CD4-positive, alpha-beta T cell treated with Interleukin-6 at 100 ng/mL for 8 hours (primary cell): ENCODE measurements around the gene TMTC1.

Experiments used
- DNase-seq: peaks from one replicate; pipeline ENCODE4 v3.0.0-alpha.2; 2020; ENCODE audit warnings: mixed read lengths, low spot score

Gene TMTC1

DNA sequence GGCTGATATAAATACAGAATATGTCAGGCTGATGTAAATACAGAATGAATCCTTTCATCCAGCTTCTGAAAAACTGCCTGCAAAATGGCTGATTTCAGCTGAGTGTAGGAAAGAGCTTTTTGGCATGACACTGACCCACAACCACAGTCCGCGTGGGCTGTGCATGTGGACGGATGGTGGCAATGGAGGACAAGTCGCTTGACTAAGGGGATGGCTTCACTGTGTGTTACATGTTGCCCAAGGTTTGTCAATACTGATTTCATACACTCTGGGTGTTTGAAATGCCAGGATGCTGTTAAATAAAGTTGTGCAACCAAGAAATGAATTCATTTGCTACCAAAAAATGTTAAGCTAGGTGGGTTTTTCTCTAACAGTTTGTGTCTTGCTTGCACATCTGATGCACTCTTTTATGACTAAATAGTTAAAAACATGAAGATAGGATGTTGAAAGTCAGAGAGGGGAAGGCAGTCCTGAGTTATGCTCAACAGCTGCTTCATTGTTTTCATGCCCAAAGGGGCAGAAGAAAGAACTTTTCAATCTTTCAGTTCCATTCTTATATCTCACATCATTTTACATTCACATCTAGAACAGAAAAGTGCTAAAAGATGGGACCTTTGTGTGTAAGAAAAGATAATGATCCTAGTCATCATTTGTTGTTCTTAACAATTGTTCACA is 249.8 kb downstream of the TMTC1 start:
- no peak for DNase-seq

DNA sequence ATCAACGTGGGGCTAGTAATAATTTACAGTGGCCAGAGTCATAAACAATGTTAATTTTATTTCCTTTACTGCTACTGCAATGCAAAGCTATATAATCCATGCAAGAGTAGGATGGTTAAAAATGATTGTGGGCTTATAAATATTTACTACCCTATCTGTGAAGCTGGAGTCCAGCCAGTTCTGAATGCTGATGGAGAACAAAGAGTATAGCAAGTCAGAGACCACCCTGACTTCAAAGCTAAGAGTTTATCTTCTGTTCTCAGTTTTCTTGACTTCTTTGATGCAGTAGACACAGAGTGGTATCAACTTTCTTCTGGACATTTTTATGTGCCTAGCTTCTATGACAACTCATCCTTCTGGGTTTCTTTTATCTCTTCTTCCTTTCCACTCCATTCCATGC is 252.3 kb downstream of the TMTC1 start:
- no peak for DNase-seq

DNA sequence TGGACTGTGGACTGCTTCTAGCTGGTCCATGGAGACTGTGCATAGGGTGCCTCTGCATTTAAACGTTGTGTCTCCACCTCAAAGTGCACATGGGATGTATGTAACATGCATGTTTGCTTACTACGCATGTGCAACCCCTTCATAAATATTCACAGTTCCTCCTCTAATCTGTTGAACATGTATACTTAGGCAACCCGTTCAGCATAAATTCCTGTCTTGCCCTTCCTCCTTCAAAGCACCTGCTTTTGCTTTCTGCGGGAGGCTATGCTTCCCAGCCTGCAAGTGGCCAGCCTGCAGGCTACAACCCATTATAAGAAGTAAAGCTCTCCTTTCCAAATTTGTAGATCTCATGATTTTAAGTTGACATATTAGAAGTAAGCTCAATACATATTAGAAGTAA is 253.3 kb downstream of the TMTC1 start:
- DNase-seq = no peak

DNA sequence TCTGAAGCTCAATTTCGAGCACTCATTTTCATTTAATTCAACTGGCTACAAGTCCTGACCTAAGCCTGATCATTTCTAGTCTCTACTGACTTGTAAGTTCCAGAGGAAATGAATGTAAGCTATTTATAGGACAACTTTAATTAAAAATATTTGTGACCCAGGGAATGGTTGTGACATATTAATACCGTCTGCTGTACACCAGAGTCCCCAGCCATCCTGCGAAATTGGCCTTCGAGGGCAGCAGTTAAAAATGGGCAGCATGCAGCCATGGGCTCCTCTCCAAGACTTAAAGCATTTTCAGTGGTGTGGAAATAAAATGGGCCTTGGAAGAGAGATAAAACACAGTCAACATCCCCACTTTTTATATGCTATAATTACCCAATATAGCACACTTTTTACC is 255.6 kb downstream of the TMTC1 start:
- DNase-seq = no peak

DNA sequence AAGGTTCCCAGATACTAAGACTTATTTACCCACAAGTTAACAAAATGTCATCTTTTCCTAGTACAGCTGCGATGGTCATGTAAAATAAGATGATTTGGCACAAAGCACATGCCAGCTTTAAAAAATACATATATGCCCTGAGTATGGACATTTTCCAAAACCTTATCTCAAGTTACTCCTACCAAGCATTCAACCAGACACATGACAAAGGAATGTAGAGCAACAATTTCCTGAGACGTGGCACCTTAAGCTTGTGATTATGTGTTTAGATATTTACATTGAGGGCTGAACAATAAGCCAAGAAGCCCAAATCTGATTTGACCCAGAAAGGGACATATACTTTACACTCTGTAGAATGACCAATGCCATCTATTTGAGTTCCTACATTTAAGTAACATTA is 261.8 kb downstream of the TMTC1 start:
- no peak for DNase-seq

DNA sequence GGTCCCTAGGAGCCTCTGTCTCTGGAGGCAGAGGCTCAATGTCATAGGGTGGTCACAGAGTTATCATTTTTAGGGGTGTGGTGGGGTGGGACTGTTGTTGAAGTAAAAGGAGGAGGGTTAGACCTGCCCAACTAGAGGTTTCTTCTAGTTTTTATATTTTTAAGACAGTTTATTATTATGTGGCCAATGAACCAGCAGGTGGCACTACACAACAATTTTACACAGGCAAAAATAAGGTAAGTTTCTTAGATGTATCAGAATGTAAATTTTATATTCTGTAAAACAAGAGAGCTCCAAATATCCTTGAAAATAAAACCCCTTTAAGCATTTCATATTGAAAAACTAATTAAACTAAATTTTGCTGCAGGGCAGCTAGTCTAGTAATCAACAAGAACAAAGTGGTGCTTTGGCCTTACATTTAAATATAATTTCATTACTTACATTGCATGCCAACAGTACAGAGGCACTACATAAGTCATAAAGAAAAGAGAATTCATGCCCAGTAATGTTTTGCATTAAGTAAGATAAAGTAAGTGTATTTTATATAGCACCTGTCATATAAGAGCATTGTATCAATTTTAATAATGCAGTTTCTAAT is 264.1 kb downstream of the TMTC1 start:
- peak; percentile 9 for DNase-seq

DNA sequence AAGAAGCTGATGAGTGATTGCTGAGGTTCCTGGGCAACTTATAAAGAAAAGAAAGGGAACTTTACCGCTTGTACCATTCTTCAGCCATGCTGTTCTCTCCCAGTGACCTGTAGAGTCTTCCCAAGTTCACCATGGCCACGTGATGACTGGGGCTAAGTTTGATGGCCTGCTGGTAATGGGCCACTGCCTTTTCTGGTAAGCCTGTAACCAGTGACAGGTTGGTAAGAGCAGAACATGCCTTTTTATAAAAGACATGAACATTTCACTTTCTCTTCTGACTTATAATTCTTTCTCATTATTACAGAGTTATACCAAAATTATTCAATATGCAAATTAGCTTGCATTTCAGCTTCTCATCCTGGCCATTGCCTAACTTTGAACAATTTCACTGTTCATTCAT is 265.3 kb downstream of the TMTC1 start:
- DNase-seq = no peak

DNA sequence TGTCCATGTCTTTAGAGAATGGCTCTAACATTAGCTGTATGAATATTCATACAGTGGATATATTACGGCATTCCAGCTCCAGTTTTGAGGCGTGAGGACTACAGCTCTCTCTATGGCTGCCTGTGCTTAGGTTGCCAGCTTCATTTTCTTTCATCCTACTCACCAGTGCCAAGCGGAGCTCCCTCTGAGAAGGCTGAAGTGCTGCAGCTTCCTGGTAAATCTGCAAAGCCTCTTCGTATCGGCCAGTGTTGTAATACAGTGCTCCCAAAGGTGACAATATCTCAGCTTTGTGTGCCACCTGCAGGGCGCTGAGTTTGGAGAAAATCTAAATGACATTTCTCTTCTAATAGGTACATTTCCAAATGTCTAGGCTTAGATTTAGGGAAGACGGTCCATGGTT is 266.5 kb downstream of the TMTC1 start:
- DNase-seq = no peak

DNA sequence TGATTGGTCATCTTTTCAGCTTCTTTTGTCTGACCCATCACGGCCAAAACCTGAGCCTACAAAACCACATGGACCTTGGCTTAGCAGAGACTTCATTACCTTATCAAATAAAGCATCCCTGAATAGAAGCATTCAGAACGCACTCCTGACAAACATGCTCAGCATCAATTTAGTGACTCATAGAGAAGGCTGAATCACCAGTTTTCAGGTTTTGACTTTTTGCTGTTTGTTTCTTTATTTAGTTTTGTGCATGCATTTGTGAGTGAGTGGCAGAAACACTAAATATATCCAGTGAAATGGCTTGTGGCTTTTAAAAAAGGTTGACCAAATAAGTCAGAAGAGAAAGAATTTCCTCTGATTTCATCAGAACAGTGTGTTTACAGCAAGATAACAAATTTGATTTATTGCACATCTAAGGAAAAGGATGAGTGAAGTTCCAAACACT is 267.3 kb downstream of the TMTC1 start:
- DNase-seq = no peak

DNA sequence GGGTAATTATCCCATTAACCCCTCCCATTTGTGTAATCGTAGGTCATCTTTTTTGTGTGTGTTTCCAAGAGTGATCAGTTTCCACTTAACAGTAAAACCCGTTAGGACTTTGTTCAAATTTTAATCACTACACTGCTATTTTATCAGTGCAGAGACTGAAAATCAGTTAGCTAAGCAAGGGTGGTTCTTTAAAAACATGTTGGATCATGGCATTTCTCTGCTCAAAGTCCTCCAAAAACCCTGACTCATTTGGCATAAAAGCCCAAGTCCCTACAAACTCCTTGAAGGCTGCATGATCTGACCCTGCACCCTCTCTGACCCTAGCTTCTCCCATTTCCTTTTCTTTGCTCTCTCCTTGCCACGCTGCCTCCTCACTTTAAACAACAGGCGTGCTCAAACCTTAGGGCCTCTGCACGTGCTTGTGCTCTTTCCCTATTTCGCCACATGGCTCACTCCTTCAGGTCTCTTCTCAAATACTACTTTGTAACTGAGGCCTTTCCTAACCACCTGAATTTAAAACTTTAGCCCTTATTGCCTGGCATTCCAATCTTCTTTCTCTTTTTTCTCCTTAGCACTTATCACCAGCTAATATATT is 273.1 kb downstream of the TMTC1 start:
- no peak for DNase-seq

DNA sequence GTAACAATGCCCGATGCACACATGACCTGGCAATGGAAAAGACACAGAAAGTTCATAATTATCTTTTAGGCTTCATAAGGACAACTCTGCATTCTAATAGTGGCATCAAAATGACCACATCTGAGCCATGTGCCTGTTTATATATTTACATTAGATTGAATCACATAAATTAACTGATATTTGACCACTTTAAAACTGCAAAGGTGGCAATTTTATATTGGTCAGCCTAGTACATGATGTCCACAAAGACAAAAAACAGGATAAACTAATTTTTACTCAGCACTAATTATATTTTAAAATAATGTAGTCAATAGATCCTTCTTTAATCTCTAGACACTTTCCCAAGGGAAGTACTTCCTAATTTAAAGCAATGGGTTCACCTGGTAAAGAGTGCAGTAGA is 274.2 kb downstream of the TMTC1 start:
- DNase-seq = no peak

DNA sequence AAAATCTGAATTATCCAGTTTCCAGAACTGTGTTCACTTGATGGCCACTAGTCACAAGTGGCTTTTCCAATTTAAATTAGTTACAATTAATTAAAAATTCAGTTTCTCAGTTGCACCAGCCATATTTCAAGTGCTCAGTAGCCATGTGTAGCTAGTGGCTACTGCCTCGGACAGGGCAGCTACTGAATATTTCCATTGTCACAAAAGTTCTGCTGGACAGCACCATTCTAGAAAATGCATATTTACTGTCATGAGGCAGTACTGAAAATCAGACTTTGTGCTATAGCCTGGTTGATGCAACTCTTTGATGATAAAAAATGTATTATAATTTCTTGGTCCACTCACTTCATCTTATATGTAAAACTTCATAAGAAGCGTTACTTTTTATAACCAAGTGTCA is 274.8 kb downstream of the TMTC1 start:
- DNase-seq = no peak

DNA sequence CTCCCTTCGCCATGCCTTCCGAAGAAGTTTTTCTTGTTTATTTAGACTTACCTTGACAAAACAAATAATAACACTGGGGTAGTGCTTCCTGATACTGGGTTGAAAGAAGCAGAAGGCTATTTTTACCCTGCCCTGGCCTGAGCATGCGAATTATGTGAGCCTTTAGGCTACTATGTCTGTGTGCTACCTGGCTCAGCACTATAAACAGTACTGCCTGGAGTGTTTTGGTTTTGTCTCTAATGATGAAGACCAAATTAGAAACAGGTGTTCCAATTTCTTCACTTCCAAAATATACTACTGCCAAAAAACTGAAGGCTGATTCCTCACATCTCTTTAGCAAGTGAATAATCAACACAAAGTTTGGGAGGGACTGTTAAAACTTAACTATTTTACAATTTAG is 278.6 kb downstream of the TMTC1 start:
- no peak for DNase-seq

DNA sequence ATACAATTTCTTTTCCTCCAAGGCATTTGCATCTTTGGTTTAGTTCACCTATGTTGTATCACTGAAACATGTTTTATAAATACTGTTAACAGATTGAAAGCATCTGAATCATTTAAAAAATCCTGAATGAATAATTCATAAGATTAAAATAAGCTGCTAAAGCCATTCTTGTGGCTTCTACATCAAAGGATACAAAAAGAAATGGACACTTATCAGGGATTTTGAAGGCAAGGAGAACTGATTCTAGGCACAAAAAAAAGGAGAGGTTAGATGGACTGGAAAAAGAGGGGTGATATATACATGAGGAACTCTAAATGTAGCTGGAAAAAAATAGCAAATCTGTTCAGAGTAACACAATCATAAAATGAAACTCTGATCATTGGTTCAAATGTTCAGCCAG is 280.5 kb downstream of the TMTC1 start:
- no peak for DNase-seq

DNA sequence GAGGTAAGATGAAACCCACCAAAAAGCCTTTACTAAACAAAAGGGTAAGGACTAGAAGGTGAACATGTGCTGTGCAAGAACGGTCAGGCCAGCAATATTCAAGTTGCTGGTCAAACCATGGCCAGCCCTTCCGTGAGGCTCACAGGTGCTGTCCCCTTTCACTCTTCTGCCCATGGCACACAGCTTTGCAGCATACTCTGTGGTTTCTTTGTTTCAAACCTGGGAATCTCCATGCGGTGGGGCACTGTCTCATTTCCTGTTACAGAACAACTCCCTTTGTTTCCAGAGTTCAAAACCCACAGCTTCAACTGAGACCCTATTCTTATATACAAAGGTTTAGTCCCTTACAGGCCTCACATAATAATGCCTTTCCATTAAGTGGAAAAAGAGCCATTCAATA is 284.5 kb downstream of the TMTC1 start:
- no peak for DNase-seq

DNA sequence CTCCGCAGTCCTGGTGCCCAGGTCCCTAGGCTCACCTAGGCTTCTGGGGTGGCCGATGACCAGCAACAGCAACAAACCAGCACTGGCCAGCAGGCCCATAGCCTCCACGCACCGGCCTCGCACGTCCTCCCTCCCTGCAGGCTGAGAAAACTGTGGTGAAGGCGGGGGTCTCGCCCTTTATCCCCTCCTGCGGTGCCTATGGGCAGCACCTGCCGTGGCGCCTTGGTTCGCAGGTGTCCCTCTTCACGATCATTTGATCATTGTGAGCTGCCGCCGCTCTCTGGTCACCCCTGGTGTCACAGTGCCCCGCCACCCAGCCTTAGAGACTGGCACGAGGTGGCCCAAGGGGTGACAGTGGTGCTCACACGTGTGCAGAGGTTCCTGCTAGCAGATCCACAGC is 286.2 kb downstream of the TMTC1 start, which contains the start of gene OVCH1:
Gene OVCH1 (minus strand): TSS at position 99 of the 400 bp plus-strand sequence. CDS start 0 bp downstream, at position 99.
- DNase-seq = no peak

DNA sequence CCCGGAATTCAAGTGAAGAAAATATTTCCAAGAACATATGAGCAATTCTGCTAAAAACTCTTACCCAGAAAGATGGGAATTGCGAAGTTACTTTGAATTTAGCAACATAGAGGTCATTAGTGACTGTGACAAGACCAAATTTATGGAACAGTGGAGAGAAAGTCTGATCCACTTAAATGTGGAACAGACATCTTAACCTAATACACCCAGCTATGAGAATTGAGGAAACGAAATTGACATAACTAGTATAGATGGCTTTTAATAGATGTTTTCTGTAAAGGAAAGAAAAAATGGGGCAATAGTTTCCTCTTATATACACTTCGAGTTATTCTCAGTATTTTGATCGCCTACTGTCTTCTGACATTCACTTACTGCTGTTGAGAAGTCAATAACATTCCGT is 290.9 kb downstream of the TMTC1 start:
- DNase-seq = no peak

DNA sequence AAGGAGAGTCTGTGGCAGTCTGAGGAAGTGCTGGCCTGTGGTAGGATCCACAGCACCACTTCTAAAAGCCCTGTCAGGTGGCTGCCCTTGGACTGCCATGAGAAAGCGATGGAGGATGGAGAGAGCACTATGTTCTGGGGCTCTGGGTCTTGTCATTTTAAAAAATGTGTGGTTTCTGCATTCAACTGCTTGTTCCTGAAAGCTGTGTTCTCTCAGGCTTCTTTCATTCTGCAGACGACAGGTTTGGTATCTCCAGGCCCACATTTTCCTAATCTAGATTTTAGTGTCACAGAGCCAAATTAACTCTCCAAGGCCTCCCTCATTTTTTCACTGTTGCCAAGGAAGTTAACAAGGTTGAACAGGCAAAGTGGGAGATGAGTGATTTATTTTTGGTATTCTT is 296.8 kb downstream of the TMTC1 start:
- DNase-seq = no peak

DNA sequence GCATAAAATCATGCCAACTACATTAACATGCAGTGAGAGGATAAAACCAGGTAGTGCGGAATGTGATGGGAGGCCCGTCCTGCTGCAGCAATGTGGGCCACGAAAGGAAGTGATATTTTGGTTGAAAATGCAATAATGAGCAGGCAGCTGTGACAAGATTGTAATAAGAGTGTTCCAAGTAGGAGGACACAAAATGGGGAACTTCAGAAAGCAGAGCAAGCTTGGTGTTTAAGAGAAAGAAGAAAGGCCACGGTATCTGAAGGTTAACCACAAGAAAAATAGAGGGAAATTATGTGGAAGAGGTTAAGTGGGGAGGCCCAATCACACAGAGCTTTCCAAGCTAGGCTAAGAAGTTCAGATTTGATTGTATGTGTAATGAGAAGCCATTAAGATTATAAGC is 320.5 kb downstream of the TMTC1 start:
- DNase-seq = no peak

DNA sequence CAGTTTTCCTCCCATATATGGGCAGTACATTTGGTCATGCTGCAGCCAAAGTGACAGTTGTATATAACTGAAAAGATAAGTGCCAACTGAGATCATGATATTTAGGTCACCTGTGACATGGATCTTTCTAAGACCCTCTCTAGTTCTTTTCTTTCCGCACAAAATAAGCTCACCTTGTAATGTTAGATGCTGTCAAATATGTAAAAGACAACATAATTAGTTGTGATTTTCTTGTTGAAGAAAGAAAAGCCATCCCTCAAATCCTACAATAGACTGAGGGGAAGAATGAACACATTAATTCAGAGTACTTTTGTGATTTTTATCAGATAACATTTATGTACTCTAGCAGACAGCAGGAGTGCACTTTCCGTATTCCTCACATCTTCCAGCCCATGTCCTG is 323.7 kb downstream of the TMTC1 start:
- no peak for DNase-seq

DNA sequence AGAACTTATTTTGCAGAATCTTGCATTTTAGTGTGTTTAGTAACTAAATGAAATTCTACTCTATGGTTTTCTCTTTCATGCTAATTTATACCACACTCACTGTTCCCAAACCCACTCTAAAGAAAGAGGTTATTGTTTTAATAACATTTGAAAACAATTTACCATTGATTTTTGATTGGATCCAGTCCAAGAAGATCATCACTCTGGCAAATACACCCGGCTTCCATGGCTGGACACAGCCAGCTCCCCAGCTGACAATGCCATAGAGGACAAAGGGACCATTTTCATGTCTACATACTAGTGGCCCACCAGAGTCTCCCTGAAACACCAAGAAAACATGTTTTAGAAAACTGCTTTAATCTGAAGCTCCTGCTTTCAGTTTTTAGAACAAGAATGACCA is 328.7 kb downstream of the TMTC1 start:
- no peak for DNase-seq

DNA sequence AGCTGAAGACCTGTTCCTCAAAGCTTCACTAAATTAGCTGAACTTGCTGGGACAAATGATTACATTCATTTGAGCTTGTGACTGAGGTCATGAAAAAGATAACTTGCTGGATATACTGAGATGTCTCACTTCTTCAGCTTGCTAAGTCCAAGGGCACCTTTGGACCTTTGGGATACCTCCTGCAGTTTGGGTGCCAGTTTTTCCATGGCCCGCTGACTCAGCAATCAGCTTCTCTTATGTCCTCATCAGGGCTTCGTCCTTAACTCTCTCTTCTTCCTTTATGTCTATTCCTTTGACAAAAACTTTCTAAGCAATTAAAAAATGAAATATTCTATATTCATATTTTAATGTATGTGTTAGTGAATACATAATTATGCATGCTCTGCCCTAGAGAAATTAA is 331.9 kb downstream of the TMTC1 start:
- DNase-seq = no peak
